ENCODE measurements around the gene NAXD. TPM values are rescaled to one million over a fixed set of nuclear protein-coding genes. Genes with fewer than 3 reads are reported as not detected.
A peak's percentile ranks its signal among the peaks of the same experiment; 100 is the strongest.
"Not testable (repeated sequence)": the region's sequence is repeated elsewhere in the genome, so short reads cannot be mapped to it uniquely, and the experiment has no call there.

Gene NAXD
- polyA plus RNA-seq, 3 donors = 41.8 to 47.1 (median 45.1) TPM

GRCh38 chr13:110590577-110590976 lies 24.8 kb upstream of the NAXD start:
- no peak for DNase-seq

GRCh38 chr13:110592665-110593064 lies 22.7 kb upstream of the NAXD start:
- DNase-seq = no peak

GRCh38 chr13:110593430-110594130 lies 21.8 kb upstream of the NAXD start:
- peak; percentile 63 for DNase-seq

GRCh38 chr13:110597041-110597689 lies 18.2 kb upstream of the NAXD start:
- no peak for DNase-seq

GRCh38 chr13:110600261-110600819 lies 15.0 kb upstream of the NAXD start:
- DNase-seq = no peak

- DNase-seq = no peak
Observed at GRCh38 chr13:110600980-110601379, 14.4 kb upstream of the NAXD start.

- no peak for DNase-seq
Observed at GRCh38 chr13:110605132-110605531, 10.2 kb upstream of the NAXD start.

GRCh38 chr13:110606281-110606680 lies 9.1 kb upstream of the NAXD start:
- DNase-seq = not testable (repeated sequence)

- DNase-seq = no peak
Observed at GRCh38 chr13:110607675-110608224, 7.6 kb upstream of the NAXD start.

- no peak for DNase-seq
Observed at GRCh38 chr13:110610955-110611595, 4.3 kb upstream of the NAXD start.

GRCh38 chr13:110615005-110615321 lies 382 bp upstream of the NAXD start:
- no peak for DNase-seq

GRCh38 chr13:110616103-110617101 lies 1.1 kb downstream of the NAXD start:
- no peak for DNase-seq

GRCh38 chr13:110617321-110618072 lies 2.2 kb downstream of the NAXD start:
- no peak for DNase-seq

- no peak for DNase-seq
Observed at GRCh38 chr13:110618167-110618566, 2.8 kb downstream of the NAXD start.

GRCh38 chr13:110618780-110619179 lies 3.4 kb downstream of the NAXD start:
- DNase-seq = no peak

GRCh38 chr13:110620596-110620995 lies 5.3 kb downstream of the NAXD start:
- no peak for DNase-seq

- no peak for DNase-seq
Observed at GRCh38 chr13:110624766-110625756, 9.7 kb downstream of the NAXD start.

- DNase-seq = no peak
Observed at GRCh38 chr13:110625771-110626321, 10.5 kb downstream of the NAXD start.

GRCh38 chr13:110626521-110626920 lies 11.2 kb downstream of the NAXD start:
- DNase-seq = no peak
